IMR-90 (cell line): ENCODE data around the gene OR4D9. TPM values are rescaled to one million over a fixed set of nuclear protein-coding genes. Genes with fewer than 3 reads are reported as not detected.

Source experiments
- ATAC-seq: fragments of 200-7000 bp; cut with Tn5 transposase; 2 replicates; pipeline ENCODE4 v1.9.1; 2020; ENCODE audit warnings: low read depth, mild to moderate bottlenecking, moderate library complexity
- BruUV-seq: library from RNA; stranded (reverse); fragments of 400-500 nt; replicated peaks from 2 replicates; lab custom pipeline; 2021; lab: Mats Ljungman, UMichigan
- CTCF ChIA-PET: fragments of 300-600 bp; formaldehyde crosslinking; extraction: SDS; loops from one replicate; lab custom pipeline; 2021; ENCODE audit warnings: antibody characterized with exemption; lab: Yijun Ruan, JAX
- POLR2A ChIA-PET: fragments of 300-600 bp; sonication (Branson Sonifier 250); formaldehyde crosslinking; loops from one replicate; lab custom pipeline; 2022; ENCODE audit warnings: antibody characterized with exemption; ENCODE audit not compliant: unreplicated experiment; lab: Charles Lee
- DNase-seq: peaks from one replicate; pipeline ENCODE4 v3.0.0; 2013
- H2AFZ ChIP-seq: replicated peaks from 2 replicates; pipeline ENCODE3; 2013; ENCODE audit warnings: low read length, mild to moderate bottlenecking; ENCODE audit not compliant: poor library complexity
- H2AK5ac ChIP-seq: 2 replicates; pipeline ENCODE4 v1.6.1; 2013; ENCODE audit warnings: low read depth, low read length, inconsistent platforms
- H2AK9ac ChIP-seq: replicated peaks from 2 replicates; pipeline ENCODE3; 2013; ENCODE audit warnings: mild to moderate bottlenecking, low read depth, low read length, moderate library complexity; ENCODE audit not compliant: poor library complexity
- H2BK120ac ChIP-seq: 2 replicates; pipeline ENCODE4 v1.6.1; 2013; ENCODE audit warnings: low read depth, low read length, inconsistent platforms
- H2BK15ac ChIP-seq: 3 replicates; pipeline ENCODE4 v1.6.1; 2013; ENCODE audit warnings: low read depth, low read length, inconsistent platforms
- H2BK20ac ChIP-seq: 2 replicates; pipeline ENCODE4 v1.6.1; 2013; ENCODE audit warnings: low read depth, mild to moderate bottlenecking, inconsistent platforms, low read length, moderate library complexity
- H2BK5ac ChIP-seq: 2 replicates; pipeline ENCODE4 v1.6.1; 2013; ENCODE audit warnings: mild to moderate bottlenecking, low read depth, low read length, inconsistent platforms; ENCODE audit not compliant: poor library complexity, severe bottlenecking
- H3K14ac ChIP-seq: replicated peaks from 2 replicates; pipeline ENCODE4 v1.6.1; 2013; ENCODE audit warnings: low read depth, low read length, inconsistent platforms
- H3K18ac ChIP-seq: 2 replicates; pipeline ENCODE4 v1.6.1; 2013; ENCODE audit warnings: low read depth, low read length, control low read depth
- H3K23ac ChIP-seq: 2 replicates; pipeline ENCODE4 v1.6.1; 2013; ENCODE audit warnings: low read depth, low read length, inconsistent platforms
- H3K27ac ChIP-seq: 2 replicates; pipeline ENCODE4 v1.5.1; 2013; ENCODE audit warnings: mild to moderate bottlenecking, control low read depth, low read length; ENCODE audit not compliant: insufficient read depth
- H3K27me3 ChIP-seq: 2 replicates; pipeline ENCODE4 v1.6.1; 2013; ENCODE audit warnings: low read length; ENCODE audit not compliant: control insufficient read depth, insufficient read depth
- H3K36me3 ChIP-seq: 2 replicates; pipeline ENCODE4 v1.6.1; 2013; ENCODE audit warnings: low read length, mixed read lengths; ENCODE audit not compliant: control insufficient read depth, insufficient read depth
- H3K4ac ChIP-seq: 2 replicates; pipeline ENCODE4 v1.6.1; 2013; ENCODE audit warnings: low read depth, low read length, inconsistent platforms
- H3K4me1 ChIP-seq: 2 replicates; pipeline ENCODE4 v1.6.1; 2013; ENCODE audit warnings: low read length, mixed read lengths; ENCODE audit not compliant: control insufficient read depth, insufficient read depth
- H3K4me2 ChIP-seq: 2 replicates; pipeline ENCODE4 v1.6.1; 2013; ENCODE audit warnings: low read depth, mild to moderate bottlenecking, control low read depth, low read length, moderate library complexity
- H3K4me3 ChIP-seq: 2 replicates; pipeline ENCODE4 v1.5.1; 2013; ENCODE audit warnings: low read depth, mild to moderate bottlenecking, control low read depth, low read length, moderate library complexity; ENCODE audit not compliant: insufficient read depth
- H3K56ac ChIP-seq: 2 replicates; pipeline ENCODE4 v1.6.1; 2013; ENCODE audit warnings: low read length, inconsistent platforms; ENCODE audit not compliant: insufficient read depth; ENCODE audit errors: extremely low read depth
- H3K79me1 ChIP-seq, 2 experiments: 2 replicates each; pipeline ENCODE4 v1.6.1; 2013; ENCODE audit warnings: low read length in 2 of 2, inconsistent platforms in 1 of 2, low read depth in 1 of 2
- H3K9ac ChIP-seq: 2 replicates; pipeline ENCODE4 v1.6.1; 2013; ENCODE audit warnings: low read depth, low read length, control low read depth
- H3K9me1 ChIP-seq: 2 replicates; pipeline ENCODE4 v1.6.1; 2013; ENCODE audit warnings: low read length, inconsistent platforms; ENCODE audit not compliant: insufficient read depth
- H3K9me3 ChIP-seq: 2 replicates; pipeline ENCODE4 v1.6.1; 2013; ENCODE audit warnings: low read length; ENCODE audit not compliant: control insufficient read depth, insufficient read depth
- H4K20me1 ChIP-seq: 2 replicates; pipeline ENCODE4 v1.6.1; 2013; ENCODE audit warnings: low read length, inconsistent platforms; ENCODE audit not compliant: insufficient read depth
- H4K5ac ChIP-seq: 2 replicates; pipeline ENCODE4 v1.6.1; 2013; ENCODE audit warnings: mild to moderate bottlenecking, low read depth, low read length, control low read depth
- H4K8ac ChIP-seq, 2 experiments: 2 replicates each; pipeline ENCODE4 v1.6.1; 2013; ENCODE audit warnings: low read depth in 2 of 2, low read length in 2 of 2, control low read depth in 1 of 2, inconsistent platforms in 1 of 2
- H4K91ac ChIP-seq: 2 replicates; pipeline ENCODE4 v1.6.1; 2013; ENCODE audit warnings: low read depth, low read length, inconsistent platforms; ENCODE audit not compliant: insufficient read depth
- CHD1 ChIP-seq: IDR thresholded peaks from 2 replicates; pipeline ENCODE4 v1.6.1; 2012; ENCODE audit warnings: low read depth, low read length, improper control_type of control experiment
- FOS ChIP-seq: fragments of 150-350 bp; IDR thresholded peaks from 2 replicates; pipeline ENCODE4 v1.6.1; 2016; ENCODE audit warnings: low read depth, low read length
- MAFK ChIP-seq: IDR thresholded peaks from 2 replicates; pipeline ENCODE4 v1.6.1; 2012; ENCODE audit warnings: low read depth, low read length, improper control_type of control experiment
- MXI1 ChIP-seq: IDR thresholded peaks from 2 replicates; pipeline ENCODE4 v1.6.1; 2012; ENCODE audit warnings: low read depth, mild to moderate bottlenecking, low read length, moderate library complexity, borderline replicate concordance
- NFE2L2 ChIP-seq: fragments of 150-350 bp; IDR thresholded peaks from 2 replicates; pipeline ENCODE4 v1.6.1; 2016; ENCODE audit warnings: low read depth, mild to moderate bottlenecking, low read length
- POLR2A ChIP-seq: IDR thresholded peaks from 2 replicates; pipeline ENCODE4 v1.6.1; 2012; ENCODE audit warnings: mild to moderate bottlenecking, low read depth, low read length
- RAD21 ChIP-seq: IDR thresholded peaks from 2 replicates; pipeline ENCODE4 v1.6.1; 2012; ENCODE audit warnings: low read length, improper control_type of control experiment
- WGBS, 2 experiments: methylation state at CpG; one replicate each; pipeline versions ENCODE4 v1.1.5 to v1.1.7; 2013; ENCODE audit warnings: missing lambda C conversion rate in 2 of 2; ENCODE audit not compliant: insufficient read length in 1 of 2; ENCODE audit errors: extremely low coverage in 2 of 2; 5-methylcytosine and 5-hydroxymethylcytosine counted together
- dilution Hi-C: fragments of 300-500 bp; cut with HindIII; formaldehyde crosslinking; loops from one replicate; pipeline ENCODE4 v1.14.3; 2018; ENCODE audit warnings: low sequenced_read_pairs; ENCODE audit not compliant: unreplicated experiment
- in situ Hi-C: fragments of 300-500 bp; cut with MboI; formaldehyde crosslinking; loops from 3 replicates; pipeline ENCODE4 v1.14.3; 2019; ENCODE audit warnings: low sequenced_read_pairs, inconsistent platforms, mixed read lengths
- intact Hi-C: fragments of 100-400 bp; cut with micrococcal nuclease; formaldehyde crosslinking; loops from 2 replicates; pipeline ENCODE4 v1.10.0; 2022
- polyA plus RNA-seq, 3 experiments: library from polyadenylated mRNA; depleted of rRNA; stranded (reverse); fragments of >200 nt; gene quantifications; 2 replicates each; pipeline ENCODE4 v1.2.3, GENCODE V29; 2012; ENCODE audit warnings: low replicate concordance in 1 of 3
- total RNA-seq: library from RNA; depleted of rRNA; stranded (reverse); fragments of >200 nt; gene quantifications from 2 replicates; pipeline ENCODE4 v1.2.3, GENCODE V29; 2012
- TF ChIP-seq, protein P1 (sequence below): conservative IDR thresholded peaks from 2 replicates; pipeline ENCODE4 v1.5.1; 2012; ENCODE audit warnings: mild to moderate bottlenecking, low read depth, low read length, improper control_type of control experiment
- TF ChIP-seq, protein P2 (sequence below): fragments of 150-350 bp; IDR thresholded peaks from 2 replicates; pipeline ENCODE4 v1.6.1; 2016; ENCODE audit warnings: low read depth, mild to moderate bottlenecking, low read length, moderate library complexity, borderline replicate concordance
- TF ChIP-seq, protein P3 (sequence below): fragments of 150-350 bp; IDR thresholded peaks from 2 replicates; pipeline ENCODE4 v1.6.1; 2017; ENCODE audit warnings: mild to moderate bottlenecking, antibody characterized with exemption, low read length, low read depth

OR4D9 gene
- total and polyA plus RNA-seq, 2 of the 4 experiments (the other 2 are of a cell fraction): not detected

DNA sequence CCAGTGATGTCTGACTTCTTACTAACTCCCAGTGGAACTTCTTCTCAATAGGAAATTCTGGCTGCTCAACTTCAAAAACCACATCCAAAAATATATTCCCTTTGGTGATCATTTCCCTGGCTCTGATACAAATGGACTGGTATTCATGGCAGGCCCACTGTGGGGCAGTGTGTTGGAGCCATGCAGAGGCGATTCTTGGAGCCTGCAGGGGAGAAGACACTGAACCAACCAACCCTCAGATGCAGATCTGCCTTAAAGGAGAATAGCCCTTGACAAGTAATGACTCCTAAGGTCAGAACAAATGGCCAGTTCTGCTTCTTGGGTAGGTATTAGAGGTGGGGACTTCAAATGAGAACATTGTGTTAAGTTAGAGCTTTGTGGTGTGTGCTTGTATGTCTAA, 12.2 kb downstream of the OR4D9 start:
- in situ Hi-C loops: no loop called here
- TF ChIP-seq RAD21 (no peak), MAFK (no peak), CHD1 (no peak), FOS (no peak), MXI1 (no peak), NFE2L2 (no peak), POLR2A (no peak)
- TF ChIP-seq, protein P1, sequence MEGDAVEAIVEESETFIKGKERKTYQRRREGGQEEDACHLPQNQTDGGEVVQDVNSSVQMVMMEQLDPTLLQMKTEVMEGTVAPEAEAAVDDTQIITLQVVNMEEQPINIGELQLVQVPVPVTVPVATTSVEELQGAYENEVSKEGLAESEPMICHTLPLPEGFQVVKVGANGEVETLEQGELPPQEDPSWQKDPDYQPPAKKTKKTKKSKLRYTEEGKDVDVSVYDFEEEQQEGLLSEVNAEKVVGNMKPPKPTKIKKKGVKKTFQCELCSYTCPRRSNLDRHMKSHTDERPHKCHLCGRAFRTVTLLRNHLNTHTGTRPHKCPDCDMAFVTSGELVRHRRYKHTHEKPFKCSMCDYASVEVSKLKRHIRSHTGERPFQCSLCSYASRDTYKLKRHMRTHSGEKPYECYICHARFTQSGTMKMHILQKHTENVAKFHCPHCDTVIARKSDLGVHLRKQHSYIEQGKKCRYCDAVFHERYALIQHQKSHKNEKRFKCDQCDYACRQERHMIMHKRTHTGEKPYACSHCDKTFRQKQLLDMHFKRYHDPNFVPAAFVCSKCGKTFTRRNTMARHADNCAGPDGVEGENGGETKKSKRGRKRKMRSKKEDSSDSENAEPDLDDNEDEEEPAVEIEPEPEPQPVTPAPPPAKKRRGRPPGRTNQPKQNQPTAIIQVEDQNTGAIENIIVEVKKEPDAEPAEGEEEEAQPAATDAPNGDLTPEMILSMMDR: no peak
- TF ChIP-seq, protein P2, sequence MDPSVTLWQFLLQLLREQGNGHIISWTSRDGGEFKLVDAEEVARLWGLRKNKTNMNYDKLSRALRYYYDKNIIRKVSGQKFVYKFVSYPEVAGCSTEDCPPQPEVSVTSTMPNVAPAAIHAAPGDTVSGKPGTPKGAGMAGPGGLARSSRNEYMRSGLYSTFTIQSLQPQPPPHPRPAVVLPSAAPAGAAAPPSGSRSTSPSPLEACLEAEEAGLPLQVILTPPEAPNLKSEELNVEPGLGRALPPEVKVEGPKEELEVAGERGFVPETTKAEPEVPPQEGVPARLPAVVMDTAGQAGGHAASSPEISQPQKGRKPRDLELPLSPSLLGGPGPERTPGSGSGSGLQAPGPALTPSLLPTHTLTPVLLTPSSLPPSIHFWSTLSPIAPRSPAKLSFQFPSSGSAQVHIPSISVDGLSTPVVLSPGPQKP: no peak
- TF ChIP-seq, protein P3, sequence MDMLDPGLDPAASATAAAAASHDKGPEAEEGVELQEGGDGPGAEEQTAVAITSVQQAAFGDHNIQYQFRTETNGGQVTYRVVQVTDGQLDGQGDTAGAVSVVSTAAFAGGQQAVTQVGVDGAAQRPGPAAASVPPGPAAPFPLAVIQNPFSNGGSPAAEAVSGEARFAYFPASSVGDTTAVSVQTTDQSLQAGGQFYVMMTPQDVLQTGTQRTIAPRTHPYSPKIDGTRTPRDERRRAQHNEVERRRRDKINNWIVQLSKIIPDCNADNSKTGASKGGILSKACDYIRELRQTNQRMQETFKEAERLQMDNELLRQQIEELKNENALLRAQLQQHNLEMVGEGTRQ: no peak
- no TSS peak for BruUV-seq

More for the DNA sequence above, 12.2 kb downstream of the OR4D9 start:
- Histone ChIP-seq H4K8ac (no peak overlapping the region), H3K9me3 (no peaks in the 10 kb centered on the region), H3K18ac (no peak overlapping the region), H3K27me3 (peaks cover 5% of the 10 kb centered on the region; the same call in 1 of the 2 replicates), H3K56ac (no peak overlapping the region), H3K14ac (no peak overlapping the region), H3K23ac (no peak overlapping the region), H2BK20ac (no peak overlapping the region), H3K9me1 (no peaks in the 10 kb centered on the region), H4K91ac (no peak overlapping the region), H2BK120ac (no peak overlapping the region), H4K5ac (no peak overlapping the region), H3K4me3 (no peak overlapping the region), H3K36me3 (no peaks in the 10 kb centered on the region), H2AK9ac (no peak overlapping the region), H2BK15ac (no peak overlapping the region), H2AFZ (no peak overlapping the region), H4K20me1 (no peaks in the 10 kb centered on the region), H3K4me2 (no peak overlapping the region), H3K27ac (no peak overlapping the region), H3K4ac (no peak overlapping the region), H3K79me1 (no peaks in the 10 kb centered on the region), H2BK5ac (no peak overlapping the region), H2AK5ac (no peak overlapping the region), H3K4me1 (no peaks in the 10 kb centered on the region), H3K9ac (no peak overlapping the region)
- intact Hi-C loops: no loop called here
- DNase-seq: no peak
- dilution Hi-C loops: no loop called here
- no CpG with 5 or more reads among the region's 1 CpG for WGBS, 2 experiments
- CTCF ChIA-PET: interaction anchor here (0.7 to 2.7 kb wide), 2 partner anchors 14 to 640 kb away, joined by 7 to 9 read pairs; no protein-coding TSS in a partner anchor
- no peak for ATAC-seq
- POLR2A ChIA-PET: no interaction called here
